Type B pancreatic cell (in vitro differentiated cells): ENCODE results near the gene DAB2IP. TPM values are rescaled to one million over a fixed set of nuclear protein-coding genes. Genes with fewer than 3 reads are reported as not detected.
"Not testable (repeated sequence)": the region's sequence is repeated elsewhere in the genome, so short reads cannot be mapped to it uniquely, and the experiment has no call there.

ENCODE experiments used
- DNase-seq: peaks from one replicate; pipeline ENCODE4 v3.0.0; 2021; ENCODE audit warnings: mixed read lengths; ENCODE audit not compliant: unreplicated experiment; ENCODE audit errors: extremely low spot score
- H3K27ac Mint-ChIP-seq: 2 replicates; pipeline ENCODE4 v1.8.0; 2021; ENCODE audit warnings: mild to moderate bottlenecking, mixed read lengths
- H3K27me3 Mint-ChIP-seq: 2 replicates; pipeline ENCODE4 v1.8.0; 2021; ENCODE audit warnings: mixed read lengths
- H3K36me3 Mint-ChIP-seq: 2 replicates; pipeline ENCODE4 v1.8.0; 2021; ENCODE audit warnings: mixed read lengths
- H3K4me1 Mint-ChIP-seq: one replicate; pipeline ENCODE4 v1.8.0; 2021; ENCODE audit warnings: mixed read lengths; ENCODE audit not compliant: unreplicated experiment
- H3K4me3 Mint-ChIP-seq: 2 replicates; pipeline ENCODE4 v1.8.0; 2021; ENCODE audit warnings: mild to moderate bottlenecking, mixed read lengths
- H3K9me3 Mint-ChIP-seq: 2 replicates; pipeline ENCODE4 v1.8.0; 2021; ENCODE audit warnings: mixed read lengths
- total RNA-seq: library from RNA; stranded (reverse); gene quantifications from 2 replicates; pipeline ENCODE4 v1.2.1, GENCODE V29; 2021; ENCODE audit warnings: low replicate concordance
- TF ChIP-seq, protein P1 (sequence below): fragments of 200-600 bp; sonication (generic); conservative IDR thresholded peaks from 2 replicates; pipeline ENCODE4 v1.5.0; 2021; ENCODE audit warnings: antibody characterized with exemption, mild to moderate bottlenecking

Gene DAB2IP
- total RNA-seq, 1 donor from 2014 or later = 57.2 TPM

DNA sequence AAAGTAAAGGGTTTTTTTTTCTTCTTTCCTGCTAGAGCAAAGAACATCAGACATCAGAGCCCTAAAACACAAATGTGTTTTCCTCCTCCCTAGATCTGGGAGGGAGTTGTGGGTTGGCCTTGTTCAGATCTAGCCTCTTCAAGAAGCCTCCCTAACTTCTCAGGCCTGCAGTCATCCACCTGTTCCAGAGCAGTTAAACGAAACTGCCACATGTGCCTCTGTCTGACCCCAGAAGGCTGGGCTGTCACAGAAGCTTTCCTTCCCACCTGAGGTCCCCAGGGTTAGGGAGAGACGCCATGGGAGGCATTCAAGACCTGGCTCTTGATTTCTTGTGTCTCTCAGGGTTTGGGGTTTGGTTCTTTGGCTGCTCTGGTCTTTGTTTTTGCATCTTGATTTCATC, 87.0 kb downstream of the DAB2IP start:
- DNase-seq = no peak
- TF ChIP-seq, protein P1, sequence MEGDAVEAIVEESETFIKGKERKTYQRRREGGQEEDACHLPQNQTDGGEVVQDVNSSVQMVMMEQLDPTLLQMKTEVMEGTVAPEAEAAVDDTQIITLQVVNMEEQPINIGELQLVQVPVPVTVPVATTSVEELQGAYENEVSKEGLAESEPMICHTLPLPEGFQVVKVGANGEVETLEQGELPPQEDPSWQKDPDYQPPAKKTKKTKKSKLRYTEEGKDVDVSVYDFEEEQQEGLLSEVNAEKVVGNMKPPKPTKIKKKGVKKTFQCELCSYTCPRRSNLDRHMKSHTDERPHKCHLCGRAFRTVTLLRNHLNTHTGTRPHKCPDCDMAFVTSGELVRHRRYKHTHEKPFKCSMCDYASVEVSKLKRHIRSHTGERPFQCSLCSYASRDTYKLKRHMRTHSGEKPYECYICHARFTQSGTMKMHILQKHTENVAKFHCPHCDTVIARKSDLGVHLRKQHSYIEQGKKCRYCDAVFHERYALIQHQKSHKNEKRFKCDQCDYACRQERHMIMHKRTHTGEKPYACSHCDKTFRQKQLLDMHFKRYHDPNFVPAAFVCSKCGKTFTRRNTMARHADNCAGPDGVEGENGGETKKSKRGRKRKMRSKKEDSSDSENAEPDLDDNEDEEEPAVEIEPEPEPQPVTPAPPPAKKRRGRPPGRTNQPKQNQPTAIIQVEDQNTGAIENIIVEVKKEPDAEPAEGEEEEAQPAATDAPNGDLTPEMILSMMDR = no peak
- Mint-ChIP-seq H3K4me3 (peak overlapping the region; percentile 14), H3K27ac (peak overlapping the region; percentile 16), H3K36me3 (no peaks in the 10 kb centered on the region), H3K4me1 (peaks cover 69% of the 10 kb centered on the region), H3K27me3 (peaks cover 13% of the 10 kb centered on the region), H3K9me3 (no peaks in the 10 kb centered on the region)

DNA sequence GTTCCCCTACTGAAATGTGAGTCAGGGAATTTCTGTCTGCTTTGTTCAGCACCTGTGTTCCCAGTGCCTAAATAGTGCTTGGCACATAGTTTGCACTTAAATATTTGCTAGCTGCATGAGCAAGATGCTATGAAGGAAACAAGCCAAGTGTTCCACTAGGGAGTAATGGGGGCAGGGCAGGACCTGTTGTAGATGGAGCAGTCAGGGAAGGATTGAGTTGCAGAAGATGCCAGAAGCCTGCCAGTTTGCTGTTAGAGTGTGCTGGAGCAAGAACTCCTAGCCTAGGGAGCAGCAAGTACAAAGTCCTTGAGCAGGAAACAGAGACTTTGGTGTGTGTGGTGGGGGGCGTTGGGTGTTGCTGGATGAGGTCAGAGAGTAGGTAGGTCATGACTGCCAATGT, 87.5 kb downstream of the DAB2IP start:
- Mint-ChIP-seq H3K27ac (peak overlapping the region; percentile 16), H3K9me3 (no peaks in the 10 kb centered on the region), H3K27me3 (peaks cover 13% of the 10 kb centered on the region), H3K4me3 (peak overlapping the region; percentile 32), H3K36me3 (no peaks in the 10 kb centered on the region), H3K4me1 (peaks cover 64% of the 10 kb centered on the region)
- no peak for DNase-seq
- TF ChIP-seq, protein P1 = no peak

DNA sequence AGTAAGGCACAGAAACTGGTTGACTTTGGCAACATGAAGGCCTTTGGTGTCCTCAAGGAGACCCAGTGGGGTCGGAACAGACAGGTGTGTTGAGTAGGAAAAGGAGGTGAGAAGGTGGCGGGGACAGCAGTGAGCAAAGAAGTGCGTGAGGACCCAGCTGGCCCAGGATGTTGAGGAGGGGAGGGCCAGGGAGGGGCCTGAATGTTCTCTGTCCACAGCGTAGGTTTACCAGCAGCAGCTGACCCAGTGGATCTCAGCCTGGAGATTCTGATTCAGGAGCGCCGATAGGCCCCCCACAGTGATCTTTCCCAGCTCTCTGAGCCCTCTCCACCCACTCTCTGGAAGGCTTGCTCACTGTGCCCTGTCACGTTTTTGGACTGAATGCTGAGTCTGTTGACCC, 88.5 kb downstream of the DAB2IP start:
- TF ChIP-seq, protein P1 = no peak
- Mint-ChIP-seq H3K27me3 (peaks cover 10% of the 10 kb centered on the region), H3K9me3 (no peaks in the 10 kb centered on the region), H3K36me3 (no peaks in the 10 kb centered on the region), H3K27ac (peak overlapping the region; percentile 16), H3K4me1 (peaks cover 57% of the 10 kb centered on the region), H3K4me3 (no peak overlapping the region)
- DNase-seq = no peak

DNA sequence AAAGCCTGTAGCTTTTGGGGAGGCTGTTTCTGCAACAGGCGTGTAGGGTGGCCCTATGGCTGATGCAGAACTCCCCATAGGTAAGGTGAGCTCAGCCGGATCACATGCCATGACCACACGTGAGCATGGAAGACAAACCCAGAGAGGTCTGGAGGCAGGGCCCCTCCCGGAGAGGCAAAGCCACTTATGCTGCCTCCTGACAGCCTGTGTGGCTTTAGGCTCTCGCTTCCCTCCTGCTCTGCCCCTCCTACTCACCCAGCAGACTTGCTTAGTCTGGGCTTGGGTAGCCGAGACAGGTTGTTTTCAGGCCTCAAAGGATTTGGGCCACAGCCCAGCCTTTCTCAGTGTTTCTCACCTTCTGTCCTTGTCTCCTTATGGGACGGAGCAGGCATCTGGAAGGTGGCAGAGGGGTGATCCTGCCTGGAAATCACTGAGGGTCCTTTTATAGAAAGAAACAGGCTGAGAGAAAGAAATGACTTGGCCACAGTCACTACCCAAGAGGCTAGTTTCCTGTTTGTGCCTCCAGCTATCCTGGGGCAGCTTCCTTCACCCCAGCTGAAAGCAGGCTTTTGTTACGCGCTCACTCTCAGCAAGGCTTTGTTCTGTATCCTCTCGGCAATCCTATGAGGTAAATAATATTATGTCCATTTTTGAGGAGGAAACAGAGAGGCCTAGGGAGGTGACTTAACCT, 89.9 kb downstream of the DAB2IP start:
- no peaks in the 10 kb centered on the region for H3K27me3 Mint-ChIP-seq
- H3K9me3 Mint-ChIP-seq = no peaks in the 10 kb centered on the region
- H3K4me1 Mint-ChIP-seq = peaks cover 51% of the 10 kb centered on the region
- no peak for DNase-seq
- H3K36me3 Mint-ChIP-seq = no peaks in the 10 kb centered on the region
- H3K4me3 Mint-ChIP-seq = no peak overlapping the region
- TF ChIP-seq, protein P1 = no peak
- H3K27ac Mint-ChIP-seq = no peak overlapping the region

DNA sequence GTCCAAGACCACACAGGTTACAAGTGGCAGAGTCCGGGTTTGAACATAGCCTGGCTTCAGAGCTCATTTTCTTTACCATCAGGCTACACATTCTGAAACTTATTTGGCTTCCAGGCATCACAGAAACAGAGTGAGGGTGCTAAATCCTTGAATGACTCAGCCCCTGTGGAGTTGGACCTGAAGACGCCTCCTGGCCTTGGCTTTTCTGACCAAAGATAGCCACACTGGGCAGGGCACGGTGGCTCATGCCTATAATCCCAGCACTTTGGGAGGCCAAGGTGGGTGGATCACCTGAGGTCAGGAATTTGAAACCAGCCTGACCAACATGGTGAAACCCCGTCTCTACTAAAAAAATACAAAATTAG, 90.5 kb downstream of the DAB2IP start:
- H3K27ac Mint-ChIP-seq = not testable (repeated sequence)
- peaks cover 51% of the 10 kb centered on the region for H3K4me1 Mint-ChIP-seq

DNA sequence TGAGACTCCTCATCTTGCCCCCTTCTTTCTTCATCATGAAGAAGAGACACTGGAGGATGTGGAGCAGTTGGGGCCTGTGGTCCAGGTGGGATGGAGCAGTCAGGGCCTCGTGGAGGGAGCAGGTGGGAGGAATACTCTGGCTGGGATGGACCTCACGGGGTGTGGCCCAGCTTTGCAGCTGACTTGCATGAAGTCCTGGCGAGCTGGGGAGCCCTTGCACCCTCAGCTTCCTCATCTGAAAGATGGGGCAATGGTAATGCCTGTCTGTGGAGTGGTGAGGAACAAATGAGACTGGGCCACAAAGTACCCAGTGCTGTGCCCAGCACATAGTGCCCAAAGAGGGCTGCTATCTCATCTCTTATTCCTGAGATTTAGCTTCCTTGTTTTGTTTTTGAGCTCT, 91.5 kb downstream of the DAB2IP start:
- peaks cover 53% of the 10 kb centered on the region for H3K4me1 Mint-ChIP-seq
- H3K27ac Mint-ChIP-seq = no peak overlapping the region
- no peaks in the 10 kb centered on the region for H3K9me3 Mint-ChIP-seq
- TF ChIP-seq, protein P1 = no peak
- no peaks in the 10 kb centered on the region for H3K36me3 Mint-ChIP-seq
- DNase-seq = no peak
- H3K4me3 Mint-ChIP-seq = peak overlapping the region; percentile 16
- H3K27me3 Mint-ChIP-seq = no peaks in the 10 kb centered on the region

More for the DNA sequence above, 90.5 kb downstream of the DAB2IP start:
- H3K9me3 Mint-ChIP-seq, H3K4me3 Mint-ChIP-seq, H3K36me3 Mint-ChIP-seq, DNase-seq, H3K27me3 Mint-ChIP-seq: not testable (repeated sequence)
